C4-2B (cell line): Measurements from ENCODE around the gene ITPKB.
"Not testable (repeated sequence)": the region's sequence is repeated elsewhere in the genome, so short reads cannot be mapped to it uniquely, and the experiment has no call there.

Source experiments
- H3K27ac ChIP-seq: fragments of 450-650 bp; 2 replicates; pipeline ENCODE4 v1.5.1; 2017
- ZFX ChIP-seq: fragments of 450-650 bp; IDR thresholded peaks from 2 replicates; pipeline ENCODE4 v1.6.1; 2017
- TF ChIP-seq, protein P1 (sequence below): fragments of 450-650 bp; conservative IDR thresholded peaks from 2 replicates; pipeline ENCODE4 v1.5.1; 2017; ENCODE audit warnings: mild to moderate bottlenecking

ITPKB gene

DNA sequence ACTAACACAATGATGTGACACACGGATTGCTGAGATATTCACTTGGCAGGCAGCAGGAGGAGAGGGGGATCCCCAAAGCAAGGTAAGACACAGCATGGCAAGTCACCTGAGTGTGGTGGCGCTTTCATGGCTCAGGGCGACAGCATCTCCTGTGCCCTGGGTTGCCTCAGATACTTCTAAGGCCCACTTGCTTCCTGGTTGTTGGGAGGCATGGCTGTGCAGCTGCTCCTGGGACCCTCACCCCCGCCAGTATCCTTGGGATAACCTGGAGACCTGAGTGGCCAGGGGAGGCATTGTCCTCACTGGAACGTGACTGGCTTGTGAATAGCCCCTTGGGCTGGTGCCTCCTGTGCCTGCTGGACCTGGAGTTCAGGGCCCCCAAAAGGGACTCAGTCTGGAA is 120.7 kb downstream of the ITPKB start:
- TF ChIP-seq, protein P1, sequence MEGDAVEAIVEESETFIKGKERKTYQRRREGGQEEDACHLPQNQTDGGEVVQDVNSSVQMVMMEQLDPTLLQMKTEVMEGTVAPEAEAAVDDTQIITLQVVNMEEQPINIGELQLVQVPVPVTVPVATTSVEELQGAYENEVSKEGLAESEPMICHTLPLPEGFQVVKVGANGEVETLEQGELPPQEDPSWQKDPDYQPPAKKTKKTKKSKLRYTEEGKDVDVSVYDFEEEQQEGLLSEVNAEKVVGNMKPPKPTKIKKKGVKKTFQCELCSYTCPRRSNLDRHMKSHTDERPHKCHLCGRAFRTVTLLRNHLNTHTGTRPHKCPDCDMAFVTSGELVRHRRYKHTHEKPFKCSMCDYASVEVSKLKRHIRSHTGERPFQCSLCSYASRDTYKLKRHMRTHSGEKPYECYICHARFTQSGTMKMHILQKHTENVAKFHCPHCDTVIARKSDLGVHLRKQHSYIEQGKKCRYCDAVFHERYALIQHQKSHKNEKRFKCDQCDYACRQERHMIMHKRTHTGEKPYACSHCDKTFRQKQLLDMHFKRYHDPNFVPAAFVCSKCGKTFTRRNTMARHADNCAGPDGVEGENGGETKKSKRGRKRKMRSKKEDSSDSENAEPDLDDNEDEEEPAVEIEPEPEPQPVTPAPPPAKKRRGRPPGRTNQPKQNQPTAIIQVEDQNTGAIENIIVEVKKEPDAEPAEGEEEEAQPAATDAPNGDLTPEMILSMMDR: no peak
- no peak for TF ChIP-seq ZFX
- no peak overlapping the region for H3K27ac ChIP-seq

DNA sequence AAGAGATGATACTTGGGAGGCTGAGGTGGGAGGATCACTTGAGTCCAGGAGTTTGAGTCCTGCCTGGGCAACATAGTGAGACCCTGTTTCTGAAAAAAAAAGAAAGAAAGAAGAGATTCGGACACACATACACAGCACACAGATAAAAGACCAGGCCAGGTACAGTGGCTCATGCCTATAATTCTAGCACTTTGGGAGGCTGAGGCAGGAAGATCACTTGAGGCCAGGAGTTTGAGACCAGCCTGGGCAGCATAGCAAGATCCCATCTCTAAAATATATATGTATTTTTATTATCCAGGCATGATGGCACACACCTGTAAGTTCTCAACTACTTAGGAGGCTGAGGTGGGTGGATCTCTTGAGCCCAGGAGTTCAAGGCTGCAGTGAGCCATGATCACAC is 121.4 kb downstream of the ITPKB start:
- not testable (repeated sequence) for H3K27ac ChIP-seq

DNA sequence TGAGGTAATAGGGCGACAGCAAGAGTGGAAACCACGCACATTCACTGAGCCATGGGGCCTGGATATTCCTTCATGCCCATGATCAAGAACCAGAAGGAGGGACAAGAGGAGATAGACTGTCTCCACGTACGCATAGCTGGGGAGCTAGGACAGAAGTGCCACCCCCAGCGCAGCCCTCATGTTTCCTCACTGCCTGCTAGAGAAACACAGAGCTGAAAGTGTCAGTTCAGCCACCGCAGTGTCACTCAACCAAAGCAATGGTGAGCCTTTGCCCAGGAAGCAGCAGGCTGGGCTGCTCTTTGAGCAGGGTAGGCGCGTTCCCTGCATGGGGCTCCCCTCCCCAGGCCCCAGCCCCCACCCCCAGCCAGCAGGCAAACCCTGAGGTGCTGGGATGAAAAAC is 122.0 kb downstream of the ITPKB start:
- no peak for TF ChIP-seq ZFX
- TF ChIP-seq, protein P1: no peak
- H3K27ac ChIP-seq: no peak overlapping the region

DNA sequence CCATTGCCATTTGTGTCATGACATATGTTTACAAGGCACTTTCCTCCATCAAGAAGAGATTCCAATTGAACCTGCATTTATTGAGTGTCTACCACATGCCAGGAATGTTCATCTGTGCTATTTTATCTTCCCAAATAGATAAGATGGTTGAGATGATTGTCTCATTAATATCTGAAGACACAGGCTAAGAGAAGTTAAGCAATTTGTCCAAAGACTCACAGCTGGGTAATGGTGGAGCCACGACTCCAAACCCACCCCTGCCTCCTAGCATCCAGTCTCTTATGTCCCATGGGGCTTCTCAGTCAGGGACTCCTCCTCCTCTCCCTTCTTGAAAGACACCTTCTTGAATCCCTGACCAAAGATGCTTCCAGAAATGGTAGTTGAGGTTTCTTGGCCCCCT is 122.4 kb downstream of the ITPKB start:
- H3K27ac ChIP-seq: no peak overlapping the region
- no peak for TF ChIP-seq ZFX
- TF ChIP-seq, protein P1: no peak

DNA sequence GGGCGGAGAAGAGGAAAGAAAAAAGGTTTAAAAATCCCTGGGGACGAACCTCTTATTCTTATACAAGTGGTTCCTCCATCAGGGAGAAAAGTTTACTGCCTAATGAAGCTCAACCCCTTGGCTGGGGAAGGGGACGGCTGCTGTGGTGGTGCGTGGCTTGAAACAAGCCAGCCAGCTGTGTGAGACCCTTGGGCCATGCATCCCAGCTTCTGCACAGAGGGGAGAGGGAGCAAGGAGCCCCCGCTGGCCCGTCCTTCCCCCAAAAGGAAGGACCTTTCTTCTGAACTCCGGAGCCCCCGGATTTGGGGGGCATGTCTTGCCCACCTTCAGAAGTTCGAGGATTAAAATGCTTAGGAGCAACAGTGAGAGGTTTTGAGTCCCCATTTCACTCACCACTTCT is 123.2 kb downstream of the ITPKB start:
- no peak overlapping the region for H3K27ac ChIP-seq
- no peak for TF ChIP-seq ZFX
- TF ChIP-seq, protein P1: no peak

DNA sequence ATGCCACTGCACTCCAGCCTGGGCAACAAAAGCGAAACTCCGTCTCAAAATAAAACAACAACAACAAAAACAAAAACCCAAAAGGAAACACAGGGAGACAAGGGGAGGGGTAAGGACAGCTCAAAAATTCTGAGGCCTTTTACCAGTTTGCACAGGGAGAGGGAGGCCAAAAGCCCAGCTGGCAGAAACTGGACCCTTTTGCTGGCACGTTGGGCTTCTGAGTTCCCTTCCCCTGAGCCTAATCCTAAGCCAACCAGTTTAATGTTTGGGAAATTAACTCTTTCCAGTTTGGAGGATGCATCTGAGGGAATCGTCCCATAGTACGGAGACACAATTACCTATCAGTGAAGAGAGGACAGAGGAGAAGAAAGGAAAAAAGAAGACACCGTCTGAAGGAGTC is 127.1 kb downstream of the ITPKB start:
- not testable (repeated sequence) for H3K27ac ChIP-seq

DNA sequence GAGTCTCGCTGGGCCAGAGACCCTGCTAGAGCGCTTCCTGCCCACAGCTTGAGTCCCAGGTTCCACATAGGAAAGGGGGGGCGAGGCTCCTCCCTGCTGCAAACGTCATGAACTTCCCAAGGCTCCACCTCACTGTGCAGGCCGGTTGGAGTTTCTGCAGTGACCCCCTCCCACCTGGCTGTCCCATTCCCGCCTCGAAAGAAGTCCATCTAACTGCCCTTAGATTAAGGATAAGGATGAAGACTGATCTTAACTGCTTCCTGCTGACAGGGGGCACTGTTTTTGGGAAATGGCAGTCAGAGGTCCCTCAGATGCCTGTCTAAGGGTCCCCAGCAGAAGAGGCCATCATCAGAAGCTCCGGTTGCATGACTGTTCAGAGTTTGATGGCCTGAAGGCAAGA is 127.8 kb downstream of the ITPKB start:
- no peak overlapping the region for H3K27ac ChIP-seq
- TF ChIP-seq, protein P1: no peak
- TF ChIP-seq ZFX: no peak

DNA sequence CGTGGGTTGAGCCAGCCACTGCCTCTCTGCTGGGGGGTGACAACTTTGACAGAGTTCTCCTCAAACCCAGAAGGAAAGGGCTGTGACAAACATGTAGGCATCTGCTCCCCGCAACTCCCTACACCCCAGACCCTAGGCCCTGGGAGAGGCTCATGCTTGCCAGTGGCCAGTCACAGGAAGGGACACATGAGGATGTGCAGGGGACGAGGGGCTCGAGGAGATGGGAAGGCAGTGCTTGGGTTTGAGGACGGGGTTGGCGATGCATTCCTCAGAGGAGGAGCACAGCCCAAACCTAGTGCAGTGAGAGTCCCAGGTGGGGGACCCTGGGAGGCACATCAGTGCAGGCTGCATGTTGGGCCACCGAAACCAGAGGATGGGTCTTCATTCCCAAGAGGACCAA is 128.4 kb downstream of the ITPKB start:
- no peak for TF ChIP-seq ZFX
- TF ChIP-seq, protein P1: no peak
- H3K27ac ChIP-seq: no peak overlapping the region

DNA sequence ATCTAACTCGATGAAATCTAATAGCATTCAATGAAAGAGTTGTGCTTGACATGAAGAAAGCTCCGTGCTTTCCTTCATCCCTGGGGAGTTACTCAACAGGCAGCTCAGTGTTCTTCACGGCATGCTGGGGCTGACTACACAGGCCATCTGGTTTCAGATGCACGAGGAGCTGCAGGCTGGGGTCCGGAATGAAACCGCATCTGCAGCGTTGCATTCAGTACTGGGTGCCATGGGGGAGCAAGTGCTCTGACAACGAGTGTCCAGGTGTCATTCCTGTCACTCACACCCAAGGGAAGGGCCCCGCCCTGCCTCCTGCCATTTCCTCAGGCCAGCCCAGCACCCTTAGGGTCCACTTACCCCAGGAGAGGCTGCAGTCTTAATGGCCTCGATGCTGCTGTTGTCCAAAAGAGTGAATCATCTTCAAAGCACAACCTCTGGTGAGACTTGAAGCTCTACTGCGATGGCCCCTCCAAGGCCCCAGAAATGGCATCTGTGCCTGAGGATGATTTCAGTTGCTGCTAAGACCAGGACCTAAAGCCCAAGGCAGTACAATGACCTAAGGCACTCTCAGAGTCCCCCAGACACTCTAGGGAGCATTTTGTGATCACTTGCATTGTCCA is 129.1 kb downstream of the ITPKB start:
- no peak overlapping the region for H3K27ac ChIP-seq
- TF ChIP-seq ZFX: no peak
- TF ChIP-seq, protein P1: no peak
